ENCODE measurements around the gene PIKFYVE.

- TF ChIP-seq EZH2phosphoT487 (IDR thresholded peaks at IDR 0.05; ENCODE audit: low read depth), result no peak
- TF ChIP-seq CTCF (IDR thresholded peaks at IDR 0.05; ENCODE audit: low read depth, low read length), result no peak
Measured at GRCh38 chr2:208248601-208249000, 17.5 kb upstream of the PIKFYVE start.

Data from OCI-LY3 (cell line).